ENCODE data around the gene TBC1D22B. TPM values are rescaled to one million over a fixed set of nuclear protein-coding genes. Genes with fewer than 3 reads are reported as not detected.
A peak's percentile ranks its signal among the peaks of the same experiment; 100 is the strongest.

TBC1D22B gene
- total and polyA plus RNA-seq, 9 of the 15 experiments (the other 6 are each of a cell fraction or from before 2014, with no cell fraction given) = 4.8 to 24.2 (median 13.5) TPM

DNA sequence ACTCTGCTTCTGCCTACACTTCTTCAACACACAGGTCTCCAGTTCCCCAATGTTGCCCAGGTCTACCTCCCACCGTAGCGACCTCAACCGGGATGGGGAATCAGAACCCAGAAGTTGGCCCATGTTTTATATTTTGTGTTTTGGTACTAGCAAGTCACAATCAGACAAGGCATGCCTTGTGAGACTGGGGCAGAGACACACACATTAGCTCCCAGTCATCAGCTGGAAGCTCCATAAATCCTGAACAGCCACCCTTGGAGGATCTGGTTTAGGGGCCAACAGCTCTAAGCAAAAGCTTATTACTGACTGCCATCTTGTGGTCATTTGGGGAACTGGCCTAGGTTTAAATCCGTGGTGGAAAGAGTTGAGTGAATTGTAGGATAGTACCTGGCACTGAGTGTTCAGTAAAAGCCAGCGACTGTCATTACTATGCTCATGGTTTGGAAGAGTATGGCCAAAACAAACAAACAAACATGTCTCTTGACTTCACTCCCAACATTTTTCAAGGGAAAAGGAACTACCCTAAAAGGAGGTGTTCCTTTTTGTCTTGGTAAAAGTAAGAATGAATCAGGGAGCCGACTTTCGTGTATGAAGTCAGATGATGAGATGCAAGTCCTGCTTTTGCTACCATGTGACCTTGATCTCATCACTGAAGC, 47.1 kb upstream of the TBC1D22B start (continued):
- TF ChIP-seq, protein P1, sequence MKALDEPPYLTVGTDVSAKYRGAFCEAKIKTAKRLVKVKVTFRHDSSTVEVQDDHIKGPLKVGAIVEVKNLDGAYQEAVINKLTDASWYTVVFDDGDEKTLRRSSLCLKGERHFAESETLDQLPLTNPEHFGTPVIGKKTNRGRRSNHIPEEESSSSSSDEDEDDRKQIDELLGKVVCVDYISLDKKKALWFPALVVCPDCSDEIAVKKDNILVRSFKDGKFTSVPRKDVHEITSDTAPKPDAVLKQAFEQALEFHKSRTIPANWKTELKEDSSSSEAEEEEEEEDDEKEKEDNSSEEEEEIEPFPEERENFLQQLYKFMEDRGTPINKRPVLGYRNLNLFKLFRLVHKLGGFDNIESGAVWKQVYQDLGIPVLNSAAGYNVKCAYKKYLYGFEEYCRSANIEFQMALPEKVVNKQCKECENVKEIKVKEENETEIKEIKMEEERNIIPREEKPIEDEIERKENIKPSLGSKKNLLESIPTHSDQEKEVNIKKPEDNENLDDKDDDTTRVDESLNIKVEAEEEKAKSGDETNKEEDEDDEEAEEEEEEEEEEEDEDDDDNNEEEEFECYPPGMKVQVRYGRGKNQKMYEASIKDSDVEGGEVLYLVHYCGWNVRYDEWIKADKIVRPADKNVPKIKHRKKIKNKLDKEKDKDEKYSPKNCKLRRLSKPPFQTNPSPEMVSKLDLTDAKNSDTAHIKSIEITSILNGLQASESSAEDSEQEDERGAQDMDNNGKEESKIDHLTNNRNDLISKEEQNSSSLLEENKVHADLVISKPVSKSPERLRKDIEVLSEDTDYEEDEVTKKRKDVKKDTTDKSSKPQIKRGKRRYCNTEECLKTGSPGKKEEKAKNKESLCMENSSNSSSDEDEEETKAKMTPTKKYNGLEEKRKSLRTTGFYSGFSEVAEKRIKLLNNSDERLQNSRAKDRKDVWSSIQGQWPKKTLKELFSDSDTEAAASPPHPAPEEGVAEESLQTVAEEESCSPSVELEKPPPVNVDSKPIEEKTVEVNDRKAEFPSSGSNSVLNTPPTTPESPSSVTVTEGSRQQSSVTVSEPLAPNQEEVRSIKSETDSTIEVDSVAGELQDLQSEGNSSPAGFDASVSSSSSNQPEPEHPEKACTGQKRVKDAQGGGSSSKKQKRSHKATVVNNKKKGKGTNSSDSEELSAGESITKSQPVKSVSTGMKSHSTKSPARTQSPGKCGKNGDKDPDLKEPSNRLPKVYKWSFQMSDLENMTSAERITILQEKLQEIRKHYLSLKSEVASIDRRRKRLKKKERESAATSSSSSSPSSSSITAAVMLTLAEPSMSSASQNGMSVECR (CRISPR knock-in tag; IDR thresholded peaks at IDR 0.05) = no peak; the same call in 1 of the 2 replicates
- TF ChIP-seq DIDO1 (tag; IDR thresholded peaks at IDR 0.05; ENCODE audit: low read depth) (no peak), U2AF2 (optimal IDR thresholded peaks at IDR 0.05; ENCODE audit: low read depth, low read length) (no peak), HDAC3 (IDR thresholded peaks at IDR 0.05; ENCODE audit: borderline replicate concordance, partially characterized antibody) (no peak), ZNF584 (CRISPR knock-in tag; IDR thresholded peaks at IDR 0.05; ENCODE audit: low read depth) (no peak), CC2D1A (IDR thresholded peaks at IDR 0.05) (peak; percentile 96), MAFF (IDR thresholded peaks at IDR 0.05; ENCODE audit: low read length) (no peak), POLR2AphosphoS2 (IDR thresholded peaks at IDR 0.05; ENCODE audit: low read length) (no peak), POU5F1 (IDR thresholded peaks at IDR 0.05; ENCODE audit: borderline replicate concordance, low read depth, low read length, partially characterized antibody) (no peak), ZNF133 (CRISPR knock-in tag; IDR thresholded peaks at IDR 0.05) (no peak), TCF7 (IDR thresholded peaks at IDR 0.05; ENCODE audit: borderline replicate concordance) (no peak), FOXJ2 (tag; IDR thresholded peaks at IDR 0.05) (no peak)
- TF ChIP-seq, protein P2, sequence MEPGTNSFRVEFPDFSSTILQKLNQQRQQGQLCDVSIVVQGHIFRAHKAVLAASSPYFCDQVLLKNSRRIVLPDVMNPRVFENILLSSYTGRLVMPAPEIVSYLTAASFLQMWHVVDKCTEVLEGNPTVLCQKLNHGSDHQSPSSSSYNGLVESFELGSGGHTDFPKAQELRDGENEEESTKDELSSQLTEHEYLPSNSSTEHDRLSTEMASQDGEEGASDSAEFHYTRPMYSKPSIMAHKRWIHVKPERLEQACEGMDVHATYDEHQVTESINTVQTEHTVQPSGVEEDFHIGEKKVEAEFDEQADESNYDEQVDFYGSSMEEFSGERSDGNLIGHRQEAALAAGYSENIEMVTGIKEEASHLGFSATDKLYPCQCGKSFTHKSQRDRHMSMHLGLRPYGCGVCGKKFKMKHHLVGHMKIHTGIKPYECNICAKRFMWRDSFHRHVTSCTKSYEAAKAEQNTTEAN (CRISPR knock-in tag; IDR thresholded peaks at IDR 0.05) = no peak
- TF ChIP-seq, protein P3, sequence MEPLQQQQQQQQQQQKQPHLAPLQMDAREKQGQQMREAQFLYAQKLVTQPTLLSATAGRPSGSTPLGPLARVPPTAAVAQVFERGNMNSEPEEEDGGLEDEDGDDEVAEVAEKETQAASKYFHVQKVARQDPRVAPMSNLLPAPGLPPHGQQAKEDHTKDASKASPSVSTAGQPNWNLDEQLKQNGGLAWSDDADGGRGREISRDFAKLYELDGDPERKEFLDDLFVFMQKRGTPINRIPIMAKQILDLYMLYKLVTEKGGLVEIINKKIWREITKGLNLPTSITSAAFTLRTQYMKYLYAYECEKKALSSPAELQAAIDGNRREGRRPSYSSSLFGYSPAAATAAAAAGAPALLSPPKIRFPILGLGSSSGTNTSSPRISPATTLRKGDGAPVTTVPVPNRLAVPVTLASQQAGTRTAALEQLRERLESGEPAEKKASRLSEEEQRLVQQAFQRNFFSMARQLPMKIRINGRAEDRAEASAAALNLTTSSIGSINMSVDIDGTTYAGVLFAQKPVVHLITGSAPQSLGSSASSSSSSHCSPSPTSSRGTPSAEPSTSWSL (CRISPR knock-in tag; IDR thresholded peaks at IDR 0.05; ENCODE audit: borderline replicate concordance) = no peak
- TF ChIP-seq, protein P4, sequence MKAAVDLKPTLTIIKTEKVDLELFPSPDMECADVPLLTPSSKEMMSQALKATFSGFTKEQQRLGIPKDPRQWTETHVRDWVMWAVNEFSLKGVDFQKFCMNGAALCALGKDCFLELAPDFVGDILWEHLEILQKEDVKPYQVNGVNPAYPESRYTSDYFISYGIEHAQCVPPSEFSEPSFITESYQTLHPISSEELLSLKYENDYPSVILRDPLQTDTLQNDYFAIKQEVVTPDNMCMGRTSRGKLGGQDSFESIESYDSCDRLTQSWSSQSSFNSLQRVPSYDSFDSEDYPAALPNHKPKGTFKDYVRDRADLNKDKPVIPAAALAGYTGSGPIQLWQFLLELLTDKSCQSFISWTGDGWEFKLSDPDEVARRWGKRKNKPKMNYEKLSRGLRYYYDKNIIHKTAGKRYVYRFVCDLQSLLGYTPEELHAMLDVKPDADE (conservative IDR thresholded peaks at IDR 0.05; ENCODE audit: control insufficient read depth, low read depth, low read length) = no peak
- TF ChIP-seq, protein P5, sequence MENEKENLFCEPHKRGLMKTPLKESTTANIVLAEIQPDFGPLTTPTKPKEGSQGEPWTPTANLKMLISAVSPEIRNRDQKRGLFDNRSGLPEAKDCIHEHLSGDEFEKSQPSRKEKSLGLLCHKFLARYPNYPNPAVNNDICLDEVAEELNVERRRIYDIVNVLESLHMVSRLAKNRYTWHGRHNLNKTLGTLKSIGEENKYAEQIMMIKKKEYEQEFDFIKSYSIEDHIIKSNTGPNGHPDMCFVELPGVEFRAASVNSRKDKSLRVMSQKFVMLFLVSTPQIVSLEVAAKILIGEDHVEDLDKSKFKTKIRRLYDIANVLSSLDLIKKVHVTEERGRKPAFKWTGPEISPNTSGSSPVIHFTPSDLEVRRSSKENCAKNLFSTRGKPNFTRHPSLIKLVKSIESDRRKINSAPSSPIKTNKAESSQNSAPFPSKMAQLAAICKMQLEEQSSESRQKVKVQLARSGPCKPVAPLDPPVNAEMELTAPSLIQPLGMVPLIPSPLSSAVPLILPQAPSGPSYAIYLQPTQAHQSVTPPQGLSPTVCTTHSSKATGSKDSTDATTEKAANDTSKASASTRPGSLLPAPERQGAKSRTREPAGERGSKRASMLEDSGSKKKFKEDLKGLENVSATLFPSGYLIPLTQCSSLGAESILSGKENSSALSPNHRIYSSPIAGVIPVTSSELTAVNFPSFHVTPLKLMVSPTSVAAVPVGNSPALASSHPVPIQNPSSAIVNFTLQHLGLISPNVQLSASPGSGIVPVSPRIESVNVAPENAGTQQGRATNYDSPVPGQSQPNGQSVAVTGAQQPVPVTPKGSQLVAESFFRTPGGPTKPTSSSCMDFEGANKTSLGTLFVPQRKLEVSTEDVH (IDR thresholded peaks at IDR 0.05; ENCODE audit: low read depth, partially characterized antibody) = peak; percentile 65
